Measurements from ENCODE around the gene PLEKHD1.
"Not testable (repeated sequence)": the region's sequence is repeated elsewhere in the genome, so short reads cannot be mapped to it uniquely, and the experiment has no call there.

Gene PLEKHD1

GRCh38 chr14:69481815-69482568, 2.5 kb upstream of the PLEKHD1 start:
- DNase-seq (ENCODE audit: low spot score) = no peak

DNA sequence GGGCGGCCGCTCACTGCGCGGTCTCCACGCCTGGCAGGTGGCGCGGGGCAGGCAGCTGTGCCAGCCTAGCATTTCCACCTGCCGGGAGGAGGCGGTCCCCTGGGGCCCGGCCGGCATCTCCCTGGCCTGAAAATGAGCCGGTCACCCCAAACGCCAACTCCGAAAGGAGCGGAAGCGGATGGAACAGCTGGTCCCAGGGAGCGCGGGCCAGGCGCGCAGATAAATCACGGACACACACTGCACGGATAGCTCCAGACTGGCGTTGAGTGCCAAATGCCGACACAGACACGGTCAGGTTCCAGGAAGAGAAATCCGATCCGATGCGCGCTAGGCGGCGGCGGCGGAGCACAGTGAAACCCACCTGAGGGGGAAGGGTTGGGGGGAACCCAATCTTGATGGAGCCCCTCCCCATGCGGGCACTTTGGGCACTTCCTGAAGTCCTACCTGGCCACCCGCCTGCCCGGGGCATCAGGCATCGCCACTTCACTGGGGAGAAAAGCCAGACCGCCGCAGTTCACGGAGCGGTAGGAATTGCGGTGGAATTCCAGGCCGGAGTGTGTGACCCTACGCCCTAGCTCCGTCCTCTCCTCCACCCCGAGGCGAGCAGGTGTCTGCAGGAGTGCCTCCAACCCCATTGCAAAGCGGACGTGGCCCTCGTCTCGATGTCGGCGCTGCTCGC, 624 bp upstream of the PLEKHD1 start:
- no peak for DNase-seq (ENCODE audit: low spot score)

DNA sequence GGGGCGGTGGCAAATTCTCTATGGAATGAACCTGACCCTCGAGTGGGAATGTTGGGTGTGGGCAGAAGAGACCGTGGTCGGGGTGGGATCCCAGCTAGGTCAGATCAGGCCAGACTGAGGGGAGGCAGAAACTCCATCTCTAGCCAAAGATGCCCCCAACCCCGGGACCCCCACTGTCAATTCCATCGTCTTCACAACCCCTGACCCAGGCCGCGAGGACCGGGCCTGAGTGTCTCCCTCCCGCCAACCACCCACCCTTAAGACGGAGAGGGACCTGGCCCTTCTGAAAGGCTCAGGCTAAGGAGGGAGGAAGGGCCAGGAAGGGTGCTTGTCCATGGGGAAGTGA, 760 bp downstream of the PLEKHD1 start:
- no peak for DNase-seq (ENCODE audit: low spot score)

- no peak for DNase-seq (ENCODE audit: low spot score)
Observed at GRCh38 chr14:69485701-69486100, 1.2 kb downstream of the PLEKHD1 start.

- DNase-seq (ENCODE audit: low spot score) = no peak
Observed at GRCh38 chr14:69487226-69487625, 2.7 kb downstream of the PLEKHD1 start.

DNA sequence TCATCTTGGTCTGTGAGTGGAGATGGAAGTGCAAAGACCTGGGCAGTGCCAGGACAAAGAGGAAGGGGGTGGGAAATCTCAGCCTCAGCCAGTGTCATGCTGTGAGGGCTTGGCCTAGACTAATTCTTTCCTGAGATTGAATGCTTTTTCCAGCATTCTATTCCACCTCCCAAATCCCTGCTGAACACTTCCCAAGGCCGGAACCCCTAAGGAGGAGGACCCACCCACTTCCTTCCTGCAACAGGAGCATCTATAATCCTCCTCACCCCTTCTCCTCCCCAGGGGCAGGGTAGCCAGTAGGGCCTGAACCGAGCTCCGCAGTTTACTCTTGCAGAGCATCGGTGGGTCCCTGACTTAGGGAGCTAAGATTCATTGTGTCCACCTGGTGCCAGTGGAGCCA, 3.2 kb downstream of the PLEKHD1 start:
- DNase-seq (ENCODE audit: low spot score) = no peak

DNA sequence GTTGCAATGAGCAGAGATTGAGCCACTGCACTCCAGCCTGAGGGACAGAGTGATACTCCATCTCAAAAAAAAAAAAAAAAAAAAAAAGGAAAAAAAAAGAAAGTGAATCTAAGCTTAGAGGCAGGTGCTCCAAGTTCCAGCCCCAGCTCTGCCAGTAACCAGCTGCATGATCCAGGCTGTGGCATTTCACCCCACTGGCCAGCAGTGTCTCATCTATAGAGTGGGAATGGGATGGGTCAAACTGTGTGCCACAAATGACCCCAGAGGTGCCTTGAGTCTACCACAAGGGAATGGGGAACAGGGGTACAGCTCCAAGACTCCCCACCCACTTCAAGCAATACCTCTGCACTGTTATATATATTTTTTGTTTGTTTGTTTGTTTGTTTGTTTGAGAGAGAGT, 5.0 kb downstream of the PLEKHD1 start:
- no peak for DNase-seq (ENCODE audit: low spot score)

DNA sequence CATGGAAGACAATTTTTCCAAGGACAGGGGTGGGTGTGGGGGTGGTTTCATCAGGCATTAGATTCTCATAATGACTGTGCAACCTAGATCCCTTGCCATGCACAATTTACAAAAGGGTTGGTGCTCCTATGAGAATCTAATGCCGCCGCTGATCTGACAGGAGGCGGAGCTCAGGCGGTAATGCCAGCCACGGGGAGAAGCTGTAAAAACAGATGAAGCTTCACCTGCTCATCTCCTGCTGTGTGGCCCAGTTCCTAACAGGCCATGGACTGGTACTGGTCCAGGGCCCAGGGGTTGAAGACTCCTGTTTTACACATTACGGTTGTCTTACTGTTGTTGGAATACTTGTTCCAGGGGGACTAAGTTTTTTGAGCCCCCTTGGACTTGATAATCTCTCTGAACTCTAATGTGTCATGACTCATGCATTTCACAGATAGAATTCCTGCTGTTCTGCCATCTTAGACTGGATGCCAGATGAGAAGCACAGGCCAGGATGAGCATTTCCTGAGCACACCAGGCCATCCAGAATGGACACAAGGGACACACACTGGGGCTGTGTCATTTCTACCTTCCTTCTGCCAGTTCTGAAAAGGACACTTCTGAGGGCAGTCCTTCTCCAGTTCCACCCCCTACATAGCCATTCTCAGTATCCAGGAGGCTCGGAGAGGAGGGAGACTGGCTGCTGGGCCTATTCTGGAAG, 5.8 kb downstream of the PLEKHD1 start:
- DNase-seq (ENCODE audit: low spot score) = no peak

DNA sequence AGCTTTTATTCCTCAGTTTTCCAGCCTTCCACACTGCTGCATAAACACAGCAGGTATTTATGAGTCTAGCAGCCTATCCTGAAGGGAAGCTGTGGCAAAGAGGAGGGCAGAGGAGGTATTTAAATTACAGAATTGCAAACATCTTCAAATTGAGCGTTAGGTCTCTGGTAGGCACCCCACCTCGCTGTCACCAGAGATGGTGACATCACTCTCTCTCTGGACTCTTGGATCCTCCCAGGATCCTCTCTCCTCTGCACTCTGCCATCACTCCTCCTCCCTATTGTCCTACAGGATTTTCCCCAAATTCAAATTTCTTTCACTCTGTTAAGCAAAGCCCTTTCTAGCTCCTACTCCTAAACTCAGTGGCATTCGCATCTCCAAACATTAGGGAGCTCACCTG, 6.7 kb downstream of the PLEKHD1 start:
- no peak for DNase-seq (ENCODE audit: low spot score)

DNA sequence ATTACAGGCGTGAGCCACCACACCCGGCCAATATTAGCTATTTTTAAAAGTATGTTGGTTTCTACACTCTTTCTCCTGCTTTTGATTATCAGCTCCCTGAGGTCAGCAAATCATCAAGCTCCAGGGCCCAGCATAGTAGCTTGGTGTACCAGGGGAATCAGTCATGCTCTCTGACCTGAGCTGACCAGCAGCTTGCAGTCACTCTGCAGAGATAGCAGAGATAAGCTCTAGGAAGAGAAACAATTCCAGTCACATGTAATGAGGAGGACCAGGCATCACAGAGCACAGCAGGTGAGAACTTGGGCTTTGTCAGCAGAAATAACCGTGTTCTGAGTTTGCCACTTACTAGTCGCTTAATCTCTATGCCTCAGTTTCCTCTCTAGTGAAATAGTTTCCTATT, 8.5 kb downstream of the PLEKHD1 start:
- DNase-seq (ENCODE audit: low spot score) = no peak

- no peak for DNase-seq (ENCODE audit: low spot score)
Observed at GRCh38 chr14:69493791-69494190, 9.3 kb downstream of the PLEKHD1 start.

DNA sequence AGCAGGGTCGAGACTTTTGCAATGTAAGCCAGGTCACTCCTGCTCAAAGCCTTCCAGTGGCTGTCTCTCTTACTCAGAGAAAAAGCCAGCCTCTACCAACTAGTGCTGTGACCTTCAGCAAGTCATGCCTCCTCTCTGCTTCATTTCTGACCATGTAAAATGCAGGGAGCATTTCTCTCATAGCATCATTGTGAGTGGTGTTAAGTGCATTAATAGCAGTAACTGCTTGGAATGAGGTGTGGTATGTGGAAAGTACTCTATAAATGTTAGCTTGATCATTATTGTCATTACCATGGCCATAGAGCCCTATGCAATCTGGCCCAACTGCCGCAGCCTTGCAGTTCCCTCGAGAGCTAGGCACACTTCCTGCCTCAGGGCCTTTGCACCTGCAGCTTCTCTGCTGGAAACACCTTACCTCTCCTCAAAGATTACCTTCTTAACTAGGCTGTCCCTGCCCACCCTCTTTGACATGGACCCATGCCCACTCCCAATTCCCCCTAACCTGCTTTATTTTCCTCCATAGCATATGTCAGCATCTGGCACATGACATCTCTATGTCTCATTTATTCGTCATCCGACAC, 10.9 kb downstream of the PLEKHD1 start:
- DNase-seq (ENCODE audit: low spot score) = no peak

GRCh38 chr14:69497866-69498265, 13.3 kb downstream of the PLEKHD1 start:
- not testable (repeated sequence) for DNase-seq (ENCODE audit: low spot score)

DNA sequence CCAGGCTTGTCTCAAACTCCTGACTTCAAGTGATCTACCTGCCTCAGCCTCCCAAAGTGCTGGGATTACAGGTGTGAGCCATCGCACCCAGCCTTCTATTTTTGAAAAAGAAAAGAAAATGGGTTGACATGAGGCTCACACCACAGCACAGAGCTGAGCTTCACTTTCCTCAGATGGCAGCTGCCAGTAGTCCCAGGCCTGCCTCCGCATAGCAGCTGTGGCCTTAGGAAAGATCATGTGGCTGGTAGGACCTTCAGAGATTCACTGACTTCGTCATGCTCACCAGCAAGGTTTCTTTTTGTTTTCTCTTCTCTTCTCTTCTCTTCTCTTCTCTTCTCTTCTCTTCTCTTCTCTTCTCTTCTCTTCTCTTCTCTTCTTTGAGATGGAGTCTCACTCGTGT, 13.8 kb downstream of the PLEKHD1 start:
- DNase-seq (ENCODE audit: low spot score) = not testable (repeated sequence)

GRCh38 chr14:69499436-69499835, 14.9 kb downstream of the PLEKHD1 start:
- no peak for DNase-seq (ENCODE audit: low spot score)

DNA sequence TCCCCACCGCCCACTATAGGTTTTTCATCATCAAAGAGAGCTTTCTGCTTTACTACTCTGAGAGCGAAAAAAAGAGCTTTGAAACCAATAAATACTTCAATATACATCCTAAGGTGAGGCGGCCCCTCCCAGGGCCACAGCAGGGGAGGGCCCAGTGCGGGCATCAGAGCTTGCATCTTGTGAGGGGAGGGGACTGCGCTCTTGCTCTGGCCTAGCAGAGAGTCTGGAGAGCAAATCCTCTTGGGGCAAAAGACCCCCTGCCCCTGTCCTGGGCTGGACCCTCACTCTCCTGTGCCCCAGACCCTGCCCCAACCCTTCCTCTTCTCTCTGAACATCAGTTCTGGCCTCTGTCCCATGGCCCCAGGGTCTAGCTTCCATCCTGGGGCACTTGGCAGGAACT, 15.6 kb downstream of the PLEKHD1 start:
- no peak for DNase-seq (ENCODE audit: low spot score)

GRCh38 chr14:69500736-69501135, 16.2 kb downstream of the PLEKHD1 start:
- DNase-seq (ENCODE audit: low spot score) = no peak

DNA sequence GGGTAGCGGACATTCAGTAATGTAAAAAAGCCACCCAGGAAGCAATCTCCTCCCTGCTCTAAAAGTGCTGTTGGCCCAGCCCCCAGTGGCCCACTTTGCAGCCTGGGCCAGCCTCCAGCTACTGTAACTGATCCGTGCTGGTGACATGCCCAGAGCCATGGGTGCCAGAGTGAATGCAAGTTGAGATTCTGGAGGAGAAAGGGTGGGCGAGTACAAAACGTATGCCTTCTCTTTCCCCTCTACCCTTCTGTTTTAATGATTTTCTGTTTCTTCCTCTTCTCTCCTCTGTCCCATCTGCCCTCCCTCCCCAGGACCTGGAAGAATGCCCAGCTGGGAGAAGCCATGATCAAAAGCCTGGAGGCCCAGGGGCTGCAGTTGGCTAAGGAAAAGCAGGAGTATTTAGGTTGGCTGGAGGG, 16.9 kb downstream of the PLEKHD1 start:
- no peak for DNase-seq (ENCODE audit: low spot score)

DNA sequence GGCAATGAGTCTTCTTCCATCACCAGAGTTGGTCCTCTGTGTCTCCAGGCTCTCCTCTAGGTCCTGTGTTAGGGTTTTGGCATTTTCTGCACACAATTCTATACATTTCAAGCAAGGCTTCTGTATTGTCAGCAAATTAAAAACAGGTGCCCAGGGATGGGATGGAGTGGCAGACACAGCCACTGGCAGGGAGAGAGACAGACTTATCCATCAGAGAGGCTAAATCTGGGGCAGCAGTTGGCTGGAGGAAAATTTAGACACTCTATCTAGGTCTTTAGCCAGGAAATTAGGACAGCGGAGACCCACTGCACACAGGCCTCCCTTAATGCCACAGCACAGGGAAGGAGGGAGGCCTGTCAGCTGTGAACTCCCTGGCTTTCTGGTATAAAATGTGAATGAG, 20.2 kb downstream of the PLEKHD1 start:
- DNase-seq (ENCODE audit: low spot score) = no peak

- no peak for DNase-seq (ENCODE audit: low spot score)
Observed at GRCh38 chr14:69505338-69506240, 21.1 kb downstream of the PLEKHD1 start.

DNA sequence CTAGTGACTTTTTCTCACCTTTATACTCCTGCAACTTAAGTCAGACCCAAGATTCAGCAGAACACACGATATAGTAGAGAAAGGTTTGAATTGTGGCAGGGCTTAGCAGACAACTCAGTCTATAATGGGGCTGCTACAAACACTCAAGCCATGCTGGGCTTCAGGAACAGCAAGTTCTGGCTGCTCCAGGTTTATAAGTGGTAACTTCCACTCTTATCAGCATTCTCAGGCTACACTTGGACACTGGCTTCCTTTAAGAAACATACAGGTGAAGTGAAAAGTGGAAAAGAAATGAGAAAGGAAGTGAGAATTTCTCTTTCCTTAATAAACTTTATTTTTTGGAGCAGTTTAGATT, 21.7 kb downstream of the PLEKHD1 start:
- DNase-seq (ENCODE audit: low spot score) = no peak
